Lung (tissue), 12 donors: ENCODE data around the gene APOL1. TPM values are rescaled to one million over a fixed set of nuclear protein-coding genes. Genes with fewer than 3 reads are reported as not detected.

Experiments used
- ATAC-seq: fragments of 200-7000 bp; cut with Tn5 transposase; one replicate; pipeline ENCODE4 v1.9.1; 2020; ENCODE audit warnings: moderate number of reproducible peaks; ENCODE audit not compliant: insufficient read depth, low FRiP score
- DNase-seq, 3 donors: peaks; one replicate each; pipeline ENCODE4 v3.0.0-alpha.2; 2013 to 2017
- H3K27ac ChIP-seq, 2 donors: one replicate each; pipeline ENCODE4 v1.5.1; 2013; ENCODE audit warnings: mild to moderate bottlenecking in 2 of 2, moderate library complexity in 2 of 2, control low read depth in 1 of 2, inconsistent platforms in 1 of 2, low read depth in 1 of 2, low read length in 1 of 2
- H3K27me3 ChIP-seq, 3 donors: one replicate each; pipeline ENCODE4 v1.5.1; 2013; ENCODE audit warnings: low read length in 2 of 3; ENCODE audit not compliant: control insufficient read depth in 3 of 3, insufficient read depth in 3 of 3
- H3K36me3 ChIP-seq, 4 donors: one replicate each; pipeline ENCODE4 v1.5.1; 2013; ENCODE audit warnings: low read length in 4 of 4, mild to moderate bottlenecking in 1 of 4, moderate library complexity in 1 of 4; ENCODE audit not compliant: control insufficient read depth in 4 of 4, insufficient read depth in 4 of 4
- H3K4me1 ChIP-seq, 5 donors: one replicate each; pipeline ENCODE4 v1.5.1; 2013; ENCODE audit warnings: low read length in 5 of 5, mild to moderate bottlenecking in 2 of 5, moderate library complexity in 1 of 5; ENCODE audit not compliant: control insufficient read depth in 5 of 5, insufficient read depth in 5 of 5
- H3K4me3 ChIP-seq: one replicate; pipeline ENCODE4 v1.5.1; 2013; ENCODE audit warnings: mild to moderate bottlenecking, control low read depth, moderate library complexity
- H3K9ac ChIP-seq, 2 donors: one replicate each; pipeline ENCODE4 v1.5.1; 2013; ENCODE audit warnings: low read length in 2 of 2, control low read depth in 1 of 2; ENCODE audit not compliant: insufficient read depth in 1 of 2
- H3K9me3 ChIP-seq, 4 donors: one replicate each; pipeline ENCODE4 v1.5.1; 2013; ENCODE audit warnings: low read length in 3 of 4, mild to moderate bottlenecking in 1 of 4, moderate library complexity in 1 of 4; ENCODE audit not compliant: control insufficient read depth in 4 of 4, insufficient read depth in 3 of 4
- CTCF ChIP-seq: IDR thresholded peaks from 2 replicates; pipeline ENCODE4 v1.5.1; 2012; ENCODE audit warnings: mild to moderate bottlenecking; ENCODE audit errors: control extremely low read depth, extremely low read depth
- WGBS, 2 donors: extraction: QIAGEN DNeasy Blood & Tissue Kit; methylation state at CpG; one replicate each; pipeline ENCODE4 v1.1.7; 2013; 5-methylcytosine and 5-hydroxymethylcytosine counted together
- polyA plus RNA-seq, 2 donors: library from polyadenylated mRNA; stranded (reverse); fragments of 200-250 nt; gene quantifications; one replicate each; pipeline ENCODE4 v1.2.1, GENCODE V29; 2013
- total RNA-seq, 2 donors: library from RNA; depleted of rRNA in 1 of 2; stranded (reverse); fragments of >200 nt in 1 of 2; gene quantifications; one replicate each; pipeline ENCODE4 v1.2.1, GENCODE V29; 2014 to 2021
- donor health status: control.
- donor health status: control.
- donor health status: Bipolar disorder and iron deficiency.
- donor health status: healthy.
- donor health status: DM: yes; HTN: yes; CAD: no.

APOL1 gene
- total and polyA plus RNA-seq, 4 donors: 32.3 to 75.0 (median 50.2) TPM

- WGBS, 2 donors: 68 to 70% methylated on average over 8 of the region's 8 CpGs
- no peaks in the 10 kb centered on the region for H3K27me3 ChIP-seq
- TF ChIP-seq CTCF: no peak
- DNase-seq (peak in 1 of 3 donors; percentile 10), ATAC-seq (no peak)
- no peaks in the 10 kb centered on the region for H3K9me3 ChIP-seq
- H3K9ac ChIP-seq: no peak overlapping the region
- no peak overlapping the region for H3K4me3 ChIP-seq
- H3K4me1 ChIP-seq: no peaks in the 10 kb centered on the region
- H3K27ac ChIP-seq: no peak overlapping the region
- H3K36me3 ChIP-seq: peaks cover 18 to 40% (median 30%) of the 10 kb centered on the region in 4 donors
These were observed 27.4 kb downstream of the APOL1 start for GRCh38 chr22:36280379-36280778.

- H3K9ac ChIP-seq: no peak overlapping the region
- no peaks in the 10 kb centered on the region for H3K27me3 ChIP-seq
- no peak overlapping the region for H3K4me3 ChIP-seq
- no peaks in the 10 kb centered on the region for H3K4me1 ChIP-seq
- H3K9me3 ChIP-seq: no peaks in the 10 kb centered on the region
- no peak overlapping the region for H3K27ac ChIP-seq
- DNase-seq (no peak), ATAC-seq (no peak)
- TF ChIP-seq CTCF: no peak
- 84 to 93% methylated on average over 14 of the region's 14 CpGs for WGBS, 2 donors
- peaks cover 25 to 54% (median 40%) of the 10 kb centered on the region in 4 donors for H3K36me3 ChIP-seq
These were observed 28.9 kb downstream of the APOL1 start for GRCh38 chr22:36281781-36282327.

DNA sequence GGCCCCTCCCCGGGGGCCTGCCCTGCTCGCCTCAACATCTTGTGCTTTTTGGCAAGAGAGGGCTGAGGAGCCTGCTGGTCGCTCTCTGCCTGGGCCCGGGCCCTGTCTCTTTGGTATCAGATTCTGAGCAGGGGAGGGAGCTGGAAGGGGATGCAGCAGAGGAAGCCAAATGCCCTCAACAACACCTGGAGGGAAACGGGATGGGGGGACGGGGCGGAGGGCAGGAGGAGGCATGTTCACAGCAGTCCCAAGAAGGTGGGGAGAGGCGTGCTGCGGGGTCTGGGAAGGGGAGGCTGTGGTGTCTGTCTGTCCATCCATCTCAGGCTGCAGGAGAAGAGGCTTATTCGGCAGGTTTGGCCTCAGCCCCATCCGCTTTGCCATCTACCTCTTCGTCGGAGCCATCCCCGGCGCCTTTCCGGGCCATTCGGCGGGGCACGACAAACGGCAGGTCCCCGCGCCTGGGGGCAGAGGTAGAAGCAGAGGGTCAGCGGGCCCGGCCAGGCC is 29.4 kb downstream of the APOL1 start:
- Histone ChIP-seq H3K9ac (no peak overlapping the region), H3K27me3 (no peaks in the 10 kb centered on the region), H3K36me3 (peaks cover 25 to 58% (median 42%) of the 10 kb centered on the region in 4 donors), H3K4me1 (no peaks in the 10 kb centered on the region), H3K27ac (no peak overlapping the region), H3K9me3 (no peaks in the 10 kb centered on the region), H3K4me3 (no peak overlapping the region)
- no peak for TF ChIP-seq CTCF
- ATAC-seq: no peak
- WGBS, 2 donors: 90 to 94% methylated on average over 24 of the region's 24 CpGs
- DNase-seq: no peak

DNA sequence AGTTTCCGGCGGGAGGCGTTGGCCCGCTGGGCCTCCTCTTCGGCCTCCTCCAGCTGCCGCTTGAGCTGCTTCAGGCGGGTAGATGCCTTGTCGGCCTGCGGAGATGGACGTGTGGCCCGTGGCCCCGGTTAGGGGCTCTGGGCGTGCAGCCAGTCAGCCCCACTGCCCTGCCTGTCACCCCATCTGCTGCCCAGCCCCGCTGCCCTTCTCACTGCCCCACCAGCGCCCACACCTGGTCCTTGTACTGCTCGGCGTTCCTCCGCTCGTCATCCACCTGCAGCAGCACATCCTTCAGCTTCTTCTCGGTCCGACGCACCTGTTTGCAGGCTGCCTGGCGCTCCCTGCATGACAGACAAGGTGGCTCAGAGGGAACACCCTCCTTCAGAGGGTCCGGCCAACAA is 31.2 kb downstream of the APOL1 start:
- 94 to 95% methylated on average over 22 to 24 of the region's 24 CpGs for WGBS, 2 donors
- no peak overlapping the region for H3K27ac ChIP-seq
- H3K4me3 ChIP-seq: no peak overlapping the region
- ATAC-seq: no peak
- DNase-seq: no peak
- H3K36me3 ChIP-seq: peaks cover 33 to 73% (median 54%) of the 10 kb centered on the region in 4 donors
- no peaks in the 10 kb centered on the region for H3K4me1 ChIP-seq
- H3K27me3 ChIP-seq: no peaks in the 10 kb centered on the region
- no peak overlapping the region for H3K9ac ChIP-seq
- no peaks in the 10 kb centered on the region for H3K9me3 ChIP-seq
- no peak for TF ChIP-seq CTCF
